Measurements from ENCODE around the gene HOXC12.
A peak's percentile ranks its signal among the peaks of the same experiment; 100 is the strongest.

The HOXC12 gene

GRCh38 chr12:53963434-53964314 lies 9.0 kb downstream of the HOXC12 start (continued):
- TF ChIP-seq ZNF837 (tag by site-specific recombination; IDR thresholded peaks at IDR 0.05): no peak
- TF ChIP-seq, protein P1, sequence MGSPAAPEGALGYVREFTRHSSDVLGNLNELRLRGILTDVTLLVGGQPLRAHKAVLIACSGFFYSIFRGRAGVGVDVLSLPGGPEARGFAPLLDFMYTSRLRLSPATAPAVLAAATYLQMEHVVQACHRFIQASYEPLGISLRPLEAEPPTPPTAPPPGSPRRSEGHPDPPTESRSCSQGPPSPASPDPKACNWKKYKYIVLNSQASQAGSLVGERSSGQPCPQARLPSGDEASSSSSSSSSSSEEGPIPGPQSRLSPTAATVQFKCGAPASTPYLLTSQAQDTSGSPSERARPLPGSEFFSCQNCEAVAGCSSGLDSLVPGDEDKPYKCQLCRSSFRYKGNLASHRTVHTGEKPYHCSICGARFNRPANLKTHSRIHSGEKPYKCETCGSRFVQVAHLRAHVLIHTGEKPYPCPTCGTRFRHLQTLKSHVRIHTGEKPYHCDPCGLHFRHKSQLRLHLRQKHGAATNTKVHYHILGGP (tag by site-specific recombination; IDR thresholded peaks at IDR 0.05): no peak
- TF ChIP-seq ZNF658 (tag by site-specific recombination; IDR thresholded peaks at IDR 0.05): no peak
- TF ChIP-seq, protein P2, sequence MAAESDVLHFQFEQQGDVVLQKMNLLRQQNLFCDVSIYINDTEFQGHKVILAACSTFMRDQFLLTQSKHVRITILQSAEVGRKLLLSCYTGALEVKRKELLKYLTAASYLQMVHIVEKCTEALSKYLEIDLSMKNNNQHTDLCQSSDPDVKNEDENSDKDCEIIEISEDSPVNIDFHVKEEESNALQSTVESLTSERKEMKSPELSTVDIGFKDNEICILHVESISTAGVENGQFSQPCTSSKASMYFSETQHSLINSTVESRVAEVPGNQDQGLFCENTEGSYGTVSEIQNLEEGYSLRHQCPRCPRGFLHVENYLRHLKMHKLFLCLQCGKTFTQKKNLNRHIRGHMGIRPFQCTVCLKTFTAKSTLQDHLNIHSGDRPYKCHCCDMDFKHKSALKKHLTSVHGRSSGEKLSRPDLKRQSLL (tag by site-specific recombination; IDR thresholded peaks at IDR 0.05): no peak
- TF ChIP-seq, protein P3, sequence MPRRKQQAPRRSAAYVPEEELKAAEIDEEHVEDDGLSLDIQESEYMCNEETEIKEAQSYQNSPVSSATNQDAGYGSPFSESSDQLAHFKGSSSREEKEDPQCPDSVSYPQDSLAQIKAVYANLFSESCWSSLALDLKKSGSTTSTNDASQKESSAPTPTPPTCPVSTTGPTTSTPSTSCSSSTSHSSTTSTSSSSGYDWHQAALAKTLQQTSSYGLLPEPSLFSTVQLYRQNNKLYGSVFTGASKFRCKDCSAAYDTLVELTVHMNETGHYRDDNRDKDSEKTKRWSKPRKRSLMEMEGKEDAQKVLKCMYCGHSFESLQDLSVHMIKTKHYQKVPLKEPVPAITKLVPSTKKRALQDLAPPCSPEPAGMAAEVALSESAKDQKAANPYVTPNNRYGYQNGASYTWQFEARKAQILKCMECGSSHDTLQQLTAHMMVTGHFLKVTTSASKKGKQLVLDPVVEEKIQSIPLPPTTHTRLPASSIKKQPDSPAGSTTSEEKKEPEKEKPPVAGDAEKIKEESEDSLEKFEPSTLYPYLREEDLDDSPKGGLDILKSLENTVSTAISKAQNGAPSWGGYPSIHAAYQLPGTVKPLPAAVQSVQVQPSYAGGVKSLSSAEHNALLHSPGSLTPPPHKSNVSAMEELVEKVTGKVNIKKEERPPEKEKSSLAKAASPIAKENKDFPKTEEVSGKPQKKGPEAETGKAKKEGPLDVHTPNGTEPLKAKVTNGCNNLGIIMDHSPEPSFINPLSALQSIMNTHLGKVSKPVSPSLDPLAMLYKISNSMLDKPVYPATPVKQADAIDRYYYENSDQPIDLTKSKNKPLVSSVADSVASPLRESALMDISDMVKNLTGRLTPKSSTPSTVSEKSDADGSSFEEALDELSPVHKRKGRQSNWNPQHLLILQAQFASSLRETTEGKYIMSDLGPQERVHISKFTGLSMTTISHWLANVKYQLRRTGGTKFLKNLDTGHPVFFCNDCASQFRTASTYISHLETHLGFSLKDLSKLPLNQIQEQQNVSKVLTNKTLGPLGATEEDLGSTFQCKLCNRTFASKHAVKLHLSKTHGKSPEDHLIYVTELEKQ (tag by site-specific recombination; IDR thresholded peaks at IDR 0.05; ENCODE audit: borderline replicate concordance): no peak
- TF ChIP-seq, protein P4, sequence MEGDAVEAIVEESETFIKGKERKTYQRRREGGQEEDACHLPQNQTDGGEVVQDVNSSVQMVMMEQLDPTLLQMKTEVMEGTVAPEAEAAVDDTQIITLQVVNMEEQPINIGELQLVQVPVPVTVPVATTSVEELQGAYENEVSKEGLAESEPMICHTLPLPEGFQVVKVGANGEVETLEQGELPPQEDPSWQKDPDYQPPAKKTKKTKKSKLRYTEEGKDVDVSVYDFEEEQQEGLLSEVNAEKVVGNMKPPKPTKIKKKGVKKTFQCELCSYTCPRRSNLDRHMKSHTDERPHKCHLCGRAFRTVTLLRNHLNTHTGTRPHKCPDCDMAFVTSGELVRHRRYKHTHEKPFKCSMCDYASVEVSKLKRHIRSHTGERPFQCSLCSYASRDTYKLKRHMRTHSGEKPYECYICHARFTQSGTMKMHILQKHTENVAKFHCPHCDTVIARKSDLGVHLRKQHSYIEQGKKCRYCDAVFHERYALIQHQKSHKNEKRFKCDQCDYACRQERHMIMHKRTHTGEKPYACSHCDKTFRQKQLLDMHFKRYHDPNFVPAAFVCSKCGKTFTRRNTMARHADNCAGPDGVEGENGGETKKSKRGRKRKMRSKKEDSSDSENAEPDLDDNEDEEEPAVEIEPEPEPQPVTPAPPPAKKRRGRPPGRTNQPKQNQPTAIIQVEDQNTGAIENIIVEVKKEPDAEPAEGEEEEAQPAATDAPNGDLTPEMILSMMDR (tag by site-specific recombination; IDR thresholded peaks at IDR 0.05): no peak
- TF ChIP-seq ZFP3 (tag by site-specific recombination; IDR thresholded peaks at IDR 0.05; ENCODE audit: low read depth): no peak
- TF ChIP-seq ZNF449 (tag by site-specific recombination; IDR thresholded peaks at IDR 0.05): peak; percentile 81
- 0 out of 2 replicates have a peak, but pooled peaks have one; percentile 6 for TF ChIP-seq ZSCAN30 (tag by site-specific recombination; IDR thresholded peaks at IDR 0.05)
- TF ChIP-seq TRIM28 (IDR thresholded peaks at IDR 0.05; ENCODE audit: borderline replicate concordance, low read length): no peak
- no peak; the same call in 1 of the 2 replicates for TF ChIP-seq KLF16 (tag by site-specific recombination; IDR thresholded peaks at IDR 0.05)
- TF ChIP-seq ZNF121 (tag by site-specific recombination; IDR thresholded peaks at IDR 0.05): no peak
- TF ChIP-seq ZNF157 (tag by site-specific recombination; IDR thresholded peaks at IDR 0.05): no peak
- no peak for TF ChIP-seq ZNF830 (tag by site-specific recombination; IDR thresholded peaks at IDR 0.05; ENCODE audit: low read depth)
- TF ChIP-seq SALL2 (tag by site-specific recombination; IDR thresholded peaks at IDR 0.05; ENCODE audit: borderline replicate concordance): no peak
- TF ChIP-seq ZNF37A (tag by site-specific recombination; IDR thresholded peaks at IDR 0.05): no peak
- no peak for TF ChIP-seq ZNF544 (tag by site-specific recombination; IDR thresholded peaks at IDR 0.05)
- TF ChIP-seq SETDB1 (IDR thresholded peaks at IDR 0.05; ENCODE audit: insufficient read length, low read length): no peak
- no peak for TF ChIP-seq PRDM4 (tag by site-specific recombination; IDR thresholded peaks at IDR 0.05)
- TF ChIP-seq ZNF280D (tag by site-specific recombination; IDR thresholded peaks at IDR 0.05): no peak
- no peak for TF ChIP-seq ZNF521 (tag by site-specific recombination; IDR thresholded peaks at IDR 0.05)

Data from HEK293 (cell line).